Osteocyte (in vitro differentiated cells): ENCODE results near the gene ABHD12B. TPM values are rescaled to one million over a fixed set of nuclear protein-coding genes. Genes with fewer than 3 reads are reported as not detected.
"Not testable (repeated sequence)": the region's sequence is repeated elsewhere in the genome, so short reads cannot be mapped to it uniquely, and the experiment has no call there.

Experiments used
- DNase-seq: peaks from one replicate; pipeline ENCODE4 v3.0.0; 2021; ENCODE audit warnings: mixed read lengths; ENCODE audit not compliant: unreplicated experiment; ENCODE audit errors: extremely low spot score
- H3K27ac Mint-ChIP-seq: one replicate; pipeline ENCODE4 v1.8.0; 2021; ENCODE audit warnings: mild to moderate bottlenecking, mixed read lengths; ENCODE audit not compliant: unreplicated experiment
- H3K27me3 Mint-ChIP-seq: one replicate; pipeline ENCODE4 v1.8.0; 2021; ENCODE audit warnings: mixed read lengths; ENCODE audit not compliant: unreplicated experiment
- H3K36me3 Mint-ChIP-seq: one replicate; pipeline ENCODE4 v1.8.0; 2021; ENCODE audit warnings: mixed read lengths; ENCODE audit not compliant: unreplicated experiment
- H3K4me1 Mint-ChIP-seq: one replicate; pipeline ENCODE4 v1.8.0; 2021; ENCODE audit warnings: mixed read lengths; ENCODE audit not compliant: unreplicated experiment
- H3K4me3 Mint-ChIP-seq: one replicate; pipeline ENCODE4 v1.8.0; 2021; ENCODE audit warnings: mild to moderate bottlenecking, moderate library complexity, mixed read lengths; ENCODE audit not compliant: unreplicated experiment
- H3K9me3 Mint-ChIP-seq: one replicate; pipeline ENCODE4 v1.8.0; 2021; ENCODE audit warnings: mixed read lengths; ENCODE audit not compliant: unreplicated experiment
- total RNA-seq: library from RNA; stranded (reverse); gene quantifications from 2 replicates; pipeline ENCODE4 v1.2.1, GENCODE V29; 2021
- TF ChIP-seq, protein P1 (sequence below): fragments of 200-600 bp; sonication (generic); IDR thresholded peaks from 2 replicates; pipeline ENCODE4 v1.5.0; 2021; ENCODE audit warnings: antibody characterized with exemption, mild to moderate bottlenecking, moderate library complexity

The ABHD12B gene
- total RNA-seq, 1 donor from 2014 or later: not detected

DNA sequence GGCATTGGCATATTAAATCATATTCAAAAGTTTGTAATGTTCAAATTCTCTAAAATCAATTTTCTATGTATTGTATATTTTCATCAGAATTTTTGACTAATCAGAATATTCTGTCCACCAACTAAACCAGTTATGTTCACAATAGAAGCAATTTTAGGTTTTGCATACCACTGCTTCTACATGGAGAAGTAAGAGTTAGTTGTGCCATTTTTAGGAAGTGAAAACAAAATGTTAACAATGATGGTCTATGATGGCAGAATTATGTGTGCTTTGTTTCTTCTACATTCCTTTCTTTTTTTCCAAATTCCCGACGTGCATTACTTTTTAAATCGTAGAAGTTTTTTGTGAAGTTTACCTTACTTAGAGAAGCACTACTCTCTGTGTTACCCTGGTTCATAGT is 29.5 kb downstream of the ABHD12B start:
- Mint-ChIP-seq H3K27ac (no peak overlapping the region), H3K9me3 (peaks cover 6% of the 10 kb centered on the region), H3K27me3 (no peaks in the 10 kb centered on the region), H3K4me3 (no peak overlapping the region), H3K4me1 (no peaks in the 10 kb centered on the region), H3K36me3 (peaks cover 28% of the 10 kb centered on the region)
- no peak for DNase-seq
- TF ChIP-seq, protein P1, sequence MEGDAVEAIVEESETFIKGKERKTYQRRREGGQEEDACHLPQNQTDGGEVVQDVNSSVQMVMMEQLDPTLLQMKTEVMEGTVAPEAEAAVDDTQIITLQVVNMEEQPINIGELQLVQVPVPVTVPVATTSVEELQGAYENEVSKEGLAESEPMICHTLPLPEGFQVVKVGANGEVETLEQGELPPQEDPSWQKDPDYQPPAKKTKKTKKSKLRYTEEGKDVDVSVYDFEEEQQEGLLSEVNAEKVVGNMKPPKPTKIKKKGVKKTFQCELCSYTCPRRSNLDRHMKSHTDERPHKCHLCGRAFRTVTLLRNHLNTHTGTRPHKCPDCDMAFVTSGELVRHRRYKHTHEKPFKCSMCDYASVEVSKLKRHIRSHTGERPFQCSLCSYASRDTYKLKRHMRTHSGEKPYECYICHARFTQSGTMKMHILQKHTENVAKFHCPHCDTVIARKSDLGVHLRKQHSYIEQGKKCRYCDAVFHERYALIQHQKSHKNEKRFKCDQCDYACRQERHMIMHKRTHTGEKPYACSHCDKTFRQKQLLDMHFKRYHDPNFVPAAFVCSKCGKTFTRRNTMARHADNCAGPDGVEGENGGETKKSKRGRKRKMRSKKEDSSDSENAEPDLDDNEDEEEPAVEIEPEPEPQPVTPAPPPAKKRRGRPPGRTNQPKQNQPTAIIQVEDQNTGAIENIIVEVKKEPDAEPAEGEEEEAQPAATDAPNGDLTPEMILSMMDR: no peak

DNA sequence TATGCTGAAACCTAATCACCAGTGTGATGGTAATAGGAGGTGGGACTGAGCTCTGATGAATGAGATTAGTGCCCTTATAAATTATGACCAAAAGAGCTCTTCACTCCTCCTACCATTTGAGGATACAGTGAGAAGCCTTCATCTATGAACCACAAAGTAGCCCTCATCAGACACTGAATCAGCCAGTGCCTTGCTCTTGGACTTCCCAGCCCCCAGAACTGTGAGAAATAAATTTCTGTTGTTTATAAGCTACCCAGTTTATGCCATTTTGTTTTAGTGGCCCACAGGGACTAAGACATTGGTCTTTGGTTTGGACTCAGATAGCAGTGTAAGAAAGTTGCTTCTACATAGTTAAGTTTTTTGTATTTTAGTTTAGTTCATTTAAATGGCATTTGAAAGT is 32.9 kb downstream of the ABHD12B start:
- Mint-ChIP-seq H3K4me3 (no peak overlapping the region), H3K9me3 (peaks cover 6% of the 10 kb centered on the region), H3K4me1 (no peaks in the 10 kb centered on the region), H3K27me3 (no peaks in the 10 kb centered on the region), H3K27ac (no peak overlapping the region), H3K36me3 (peaks cover 42% of the 10 kb centered on the region)
- TF ChIP-seq, protein P1: no peak
- no peak for DNase-seq

DNA sequence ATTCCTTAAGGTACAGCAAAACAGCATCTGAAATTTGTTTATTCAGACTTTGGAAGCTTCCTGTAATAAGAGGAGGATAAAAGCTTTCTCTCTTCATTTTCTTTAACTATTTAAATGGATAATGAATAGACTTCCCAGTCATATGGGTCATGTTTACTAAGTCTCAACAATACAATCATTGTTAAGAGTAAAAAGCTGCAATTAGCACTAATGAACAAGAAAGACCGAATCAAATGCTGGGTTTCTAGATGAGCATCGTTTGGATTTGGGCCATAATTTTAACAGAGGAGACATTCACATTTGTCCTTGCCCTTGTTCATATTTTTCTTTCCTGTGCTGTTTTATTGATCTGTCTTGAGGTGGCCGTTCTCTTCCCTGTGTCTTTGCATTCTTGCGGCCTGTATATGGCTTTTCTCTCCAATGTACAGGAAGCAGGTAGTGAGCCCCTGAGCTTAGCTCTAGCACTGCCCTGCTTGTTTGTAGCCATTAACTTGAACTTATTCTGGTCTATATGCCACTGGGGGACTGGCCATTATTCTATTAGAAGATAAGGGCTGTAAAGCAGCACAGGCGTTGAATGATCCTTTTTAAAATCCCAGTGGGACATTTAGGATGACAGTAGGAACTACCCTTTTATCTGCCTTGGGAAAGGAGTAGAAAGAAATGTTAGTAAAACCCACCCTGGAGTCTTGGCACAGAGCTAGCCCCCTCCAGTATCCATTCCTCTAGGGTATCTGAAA is 34.6 kb downstream of the ABHD12B start:
- Mint-ChIP-seq H3K27me3 (no peaks in the 10 kb centered on the region), H3K4me3 (no peak overlapping the region), H3K27ac (no peak overlapping the region), H3K4me1 (no peaks in the 10 kb centered on the region), H3K36me3 (peaks cover 51% of the 10 kb centered on the region), H3K9me3 (peaks cover 6% of the 10 kb centered on the region)
- TF ChIP-seq, protein P1: no peak
- no peak for DNase-seq

DNA sequence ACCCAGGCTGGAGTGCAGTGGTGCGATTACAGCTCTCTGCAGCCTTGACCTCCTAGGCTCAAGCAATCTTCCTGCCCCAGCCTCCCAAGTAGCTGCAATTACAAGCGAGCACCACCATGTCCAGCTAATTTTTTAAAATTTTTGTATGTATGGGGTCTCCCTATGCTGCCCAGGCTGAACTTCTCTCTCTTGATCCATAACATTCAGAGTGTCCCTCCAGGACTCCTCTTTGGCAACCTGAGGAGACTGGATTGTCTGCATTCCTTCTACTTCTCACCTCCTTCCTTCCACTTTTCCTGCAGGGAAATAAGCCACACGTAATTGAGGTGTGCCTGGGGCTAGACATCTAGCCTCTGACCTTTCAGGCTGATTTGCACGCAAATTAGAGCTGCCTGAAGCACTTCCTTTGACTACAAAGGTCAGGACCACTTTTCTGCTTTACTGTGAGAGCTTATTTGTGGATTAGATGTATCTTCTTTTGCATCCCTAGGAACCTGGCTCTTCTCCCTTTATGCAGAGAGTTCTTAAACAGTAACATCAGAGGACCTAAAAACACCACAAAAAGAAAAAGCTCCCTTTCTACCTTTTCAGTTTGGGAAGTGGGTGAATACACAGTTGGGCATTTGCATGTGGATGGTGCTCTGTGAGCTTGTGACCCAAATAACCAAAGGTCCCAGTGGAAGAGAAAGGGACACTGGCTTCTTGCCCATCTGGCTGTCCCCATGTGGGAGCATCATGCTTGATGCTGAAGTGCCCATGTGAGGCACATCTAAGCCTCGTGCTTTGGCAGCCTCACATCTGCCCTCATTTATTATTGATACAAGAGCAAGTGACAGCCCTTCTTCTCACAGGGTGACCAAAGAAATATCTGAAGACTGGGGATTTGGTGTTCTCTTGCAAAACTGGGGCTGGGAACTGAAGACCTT is 38.9 kb downstream of the ABHD12B start:
- DNase-seq: no peak
- Mint-ChIP-seq H3K27ac (no peak overlapping the region), H3K4me1 (no peaks in the 10 kb centered on the region), H3K27me3 (no peaks in the 10 kb centered on the region), H3K9me3 (no peaks in the 10 kb centered on the region), H3K4me3 (no peak overlapping the region), H3K36me3 (peaks cover 51% of the 10 kb centered on the region)
- TF ChIP-seq, protein P1: no peak

DNA sequence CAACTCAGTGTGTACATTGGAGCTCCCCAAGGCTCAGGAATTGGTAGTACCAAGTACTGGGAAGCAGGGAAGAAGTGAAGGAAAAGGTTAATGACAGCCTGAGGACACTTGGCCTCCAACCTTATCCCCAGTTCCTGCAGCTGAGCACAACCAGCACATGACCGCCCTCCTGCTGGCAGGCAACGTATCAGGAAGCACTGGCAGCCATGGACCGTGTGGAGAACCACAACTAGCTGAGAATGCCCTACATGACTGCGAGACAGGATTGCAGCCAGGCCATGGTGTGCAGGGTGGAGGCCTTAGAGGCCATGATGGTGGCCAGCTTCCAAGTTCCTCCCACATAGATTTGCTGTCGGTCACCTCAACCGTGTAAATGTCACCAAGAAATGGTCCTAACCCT is 45.6 kb downstream of the ABHD12B start:
- no peak for DNase-seq
- Mint-ChIP-seq H3K9me3 (no peaks in the 10 kb centered on the region), H3K4me3 (no peak overlapping the region), H3K36me3 (peaks cover 38% of the 10 kb centered on the region), H3K27ac (no peak overlapping the region), H3K4me1 (peaks cover 18% of the 10 kb centered on the region), H3K27me3 (no peaks in the 10 kb centered on the region)
- TF ChIP-seq, protein P1: no peak

DNA sequence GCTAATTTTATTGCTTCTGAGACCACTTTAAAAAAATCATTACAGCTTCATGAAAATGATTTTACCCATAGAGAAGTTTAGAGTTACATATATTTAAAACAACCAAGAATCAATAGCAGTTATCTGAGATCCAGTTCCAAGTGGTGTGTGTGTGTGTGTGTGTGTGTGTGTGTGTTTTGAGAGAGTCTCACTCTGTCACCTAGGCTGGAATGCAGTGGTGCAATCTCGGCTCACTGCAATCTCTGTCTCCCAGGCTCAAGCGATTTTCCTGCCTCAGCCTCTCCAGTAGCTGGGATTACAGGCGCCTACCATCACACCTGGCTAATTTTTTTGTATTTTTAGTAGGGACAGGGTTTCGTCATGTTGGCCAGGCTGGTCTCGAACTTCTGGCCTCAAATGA is 47.7 kb downstream of the ABHD12B start:
- H3K9me3 Mint-ChIP-seq, H3K27ac Mint-ChIP-seq, H3K4me3 Mint-ChIP-seq, H3K27me3 Mint-ChIP-seq, DNase-seq: not testable (repeated sequence)
- peaks cover 42% of the 10 kb centered on the region for H3K36me3 Mint-ChIP-seq
- H3K4me1 Mint-ChIP-seq: peaks cover 18% of the 10 kb centered on the region
